H1 (cell line): Measurements from ENCODE around the gene LEMD2. TPM values are rescaled to one million over a fixed set of nuclear protein-coding genes. Genes with fewer than 3 reads are reported as not detected.

Experiments
- ATF3 ChIP-seq: IDR thresholded peaks from 2 replicates; pipeline ENCODE4 v1.6.1; 2011; ENCODE audit warnings: low read depth, mild to moderate bottlenecking, low read length; ENCODE audit not compliant: insufficient read depth
- CHD7 ChIP-seq: fragments of 300-600 bp; sonication (generic); IDR thresholded peaks from 2 replicates; pipeline ENCODE4 v1.7.1; 2012; ENCODE audit warnings: low read length, moderate library complexity, mild to moderate bottlenecking, inconsistent platforms; ENCODE audit not compliant: insufficient replicate concordance
- GTF2F1 ChIP-seq: IDR thresholded peaks from 2 replicates; pipeline ENCODE4 v1.6.1; 2012; ENCODE audit warnings: low read depth, low read length, improper control_type of control experiment, borderline replicate concordance
- KDM1A ChIP-seq: fragments of 200-600, 300-600 bp; sonication (generic); IDR thresholded peaks from 2 replicates; pipeline ENCODE4 v1.7.1; 2016; ENCODE audit warnings: mild to moderate bottlenecking, low read length, borderline replicate concordance
- MAX ChIP-seq: IDR thresholded peaks from 2 replicates; pipeline ENCODE4 v1.6.1; 2012; ENCODE audit warnings: inconsistent platforms
- SIX5 ChIP-seq: IDR thresholded peaks from 2 replicates; pipeline ENCODE4 v1.6.1; 2011; ENCODE audit warnings: mild to moderate bottlenecking, low read depth, low read length
- SP2 ChIP-seq: IDR thresholded peaks from 2 replicates; pipeline ENCODE4 v1.6.1; 2012; ENCODE audit warnings: mild to moderate bottlenecking, low read length, inconsistent platforms
- ZNF274 ChIP-seq: IDR thresholded peaks from 2 replicates; pipeline ENCODE4 v1.7.0; 2012; ENCODE audit warnings: low read length, borderline replicate concordance; ENCODE audit errors: extremely low read depth
- polyA plus RNA-seq, 7 experiments: library from polyadenylated mRNA; depleted of rRNA in 3 of 7; stranded (reverse) in 5 of 7; unstranded in 2 of 7; fragments of >200 nt in 5 of 7; fragments of 200-250 nt in 2 of 7; gene quantifications; 1 replicate in 5 of 7; 2 replicates in 1 of 7; 4 replicates in 1 of 7; pipeline versions ENCODE4 v1.2.1 to v1.2.3, GENCODE V29; 2011 to 2013; ENCODE audit warnings: missing spikeins in 2 of 7, mixed read lengths in 2 of 7
- total RNA-seq: library from RNA; stranded (reverse); fragmentation: NEBNext Ultra II Directional; extraction: Animal tissue kit (Norgen Biotek cat#: 25700); gene quantifications from 2 replicates; pipeline ENCODE4 v1.2.1, GENCODE V29; 2021

LEMD2 gene
- total and polyA plus RNA-seq, 2 of the 8 experiments (the other 6 are each of a cell fraction or from before 2014, with no cell fraction given), result 32.7 to 57.3 TPM

- no peak for TF ChIP-seq MAX
- no peak for TF ChIP-seq ATF3
- no peak for TF ChIP-seq CHD7
- no peak for TF ChIP-seq SP2
- TF ChIP-seq KDM1A, result no peak
- no peak for TF ChIP-seq GTF2F1
- TF ChIP-seq SIX5, result no peak
- TF ChIP-seq ZNF274, result no peak
These were observed 39.5 kb downstream of the LEMD2 start (continued) for GRCh38 chr6:33749401-33749800.
